ENCODE data around the gene EVC2. TPM values are rescaled to one million over a fixed set of nuclear protein-coding genes. Genes with fewer than 3 reads are reported as not detected.

The EVC2 gene
- total RNA-seq, 1 experiment from 2014 or later = 2.6 TPM

- no peak for DNase-seq (ENCODE audit: low read depth)
These were observed 31.6 kb downstream of the EVC2 start for GRCh38 chr4:5676763-5677162.

- DNase-seq (ENCODE audit: low read depth) = no peak
These were observed 41.6 kb downstream of the EVC2 start for GRCh38 chr4:5666741-5667140.

GRCh38 chr4:5664778-5665177, 43.6 kb downstream of the EVC2 start:
- DNase-seq (ENCODE audit: low read depth) = no peak

- DNase-seq (ENCODE audit: low read depth) = peak; percentile 7
These were observed 45.8 kb downstream of the EVC2 start for GRCh38 chr4:5662555-5662954.

DNA sequence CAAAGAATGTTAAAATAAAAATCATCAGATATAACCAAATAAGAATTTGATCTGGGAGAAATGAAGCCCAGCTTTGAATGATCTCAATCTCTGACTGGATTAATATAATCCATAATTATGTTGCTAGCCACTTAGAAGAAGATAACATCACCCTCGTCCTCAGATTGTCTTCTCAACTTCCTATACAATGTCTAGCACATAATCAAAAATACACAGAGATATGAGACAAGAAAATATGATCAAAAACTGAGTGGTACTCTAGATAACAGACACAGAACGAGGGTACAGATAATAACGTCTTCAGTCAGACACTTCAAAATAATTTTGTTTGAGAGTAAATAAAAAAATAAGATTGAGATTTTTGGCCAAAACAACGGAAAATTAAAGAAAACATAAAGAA, 47.1 kb downstream of the EVC2 start:
- DNase-seq (ENCODE audit: low read depth) = no peak

- peak; percentile 6 for DNase-seq (ENCODE audit: low read depth)
These were observed 48.2 kb downstream of the EVC2 start for GRCh38 chr4:5660185-5660584.

- no peak for DNase-seq (ENCODE audit: low read depth)
These were observed 49.4 kb downstream of the EVC2 start for GRCh38 chr4:5658974-5659373.

DNA sequence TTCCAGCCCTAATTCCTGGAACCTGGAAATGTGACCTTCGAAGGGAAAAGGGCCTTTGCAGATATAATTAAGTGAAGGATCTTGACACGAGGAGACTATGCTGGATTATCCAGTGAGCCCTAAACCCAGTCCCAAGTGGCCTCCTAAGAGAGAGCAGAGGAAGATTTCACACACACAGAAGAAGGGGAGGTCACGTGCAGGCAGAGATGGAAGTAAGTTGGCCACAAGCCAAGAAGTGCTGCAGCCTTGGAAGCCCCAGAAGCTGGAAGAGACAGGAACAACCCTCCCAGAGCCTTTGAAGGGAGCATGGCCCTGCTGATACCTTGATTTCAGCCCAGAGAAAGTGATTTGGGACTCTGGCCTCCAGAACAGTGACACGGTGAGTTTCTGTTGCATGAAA, 51.9 kb downstream of the EVC2 start:
- DNase-seq (ENCODE audit: low read depth) = no peak

DNA sequence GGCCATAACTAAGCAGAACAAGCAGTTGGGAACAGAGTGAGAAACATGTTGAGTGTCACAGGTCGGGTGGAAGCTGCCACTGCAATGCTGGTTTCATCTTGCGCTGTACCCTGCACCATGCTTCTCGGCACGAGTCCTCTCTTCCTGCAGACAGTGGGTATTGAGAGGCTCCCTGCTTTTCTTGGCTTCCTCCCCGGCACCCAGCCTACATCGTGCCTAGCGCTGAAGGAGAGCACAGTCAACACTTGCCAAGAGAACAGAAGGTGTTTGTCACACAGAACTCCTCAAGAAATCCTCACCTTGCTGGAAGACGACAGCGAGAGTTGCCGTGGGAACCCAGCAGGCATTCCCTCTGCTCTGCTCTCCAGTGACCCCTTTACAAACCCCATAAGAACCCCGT, 53.6 kb downstream of the EVC2 start:
- no peak for DNase-seq (ENCODE audit: low read depth)

GRCh38 chr4:5651089-5651488, 57.3 kb downstream of the EVC2 start:
- DNase-seq (ENCODE audit: low read depth) = no peak

GRCh38 chr4:5650040-5650439, 58.3 kb downstream of the EVC2 start:
- DNase-seq (ENCODE audit: low read depth) = no peak

DNA sequence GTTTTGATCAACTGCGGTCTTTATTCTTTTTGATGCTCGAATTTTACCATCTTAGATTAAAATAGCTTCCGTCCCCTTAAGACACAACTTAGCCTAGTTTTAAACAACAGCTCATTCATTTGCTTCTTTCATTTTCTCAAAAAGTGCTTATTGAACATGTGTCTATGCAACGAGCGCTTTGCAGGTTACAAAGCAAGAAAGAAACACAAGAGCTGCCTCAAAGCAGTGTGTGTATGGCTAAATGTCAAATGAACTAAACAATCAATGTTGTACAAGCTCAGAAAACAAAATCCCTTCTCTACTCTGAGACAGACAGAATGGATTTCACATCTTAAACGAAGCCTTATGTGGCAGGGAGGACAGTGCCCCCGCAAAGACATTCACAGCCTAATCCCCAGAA, 61.0 kb downstream of the EVC2 start:
- no peak for DNase-seq (ENCODE audit: low read depth)

DNA sequence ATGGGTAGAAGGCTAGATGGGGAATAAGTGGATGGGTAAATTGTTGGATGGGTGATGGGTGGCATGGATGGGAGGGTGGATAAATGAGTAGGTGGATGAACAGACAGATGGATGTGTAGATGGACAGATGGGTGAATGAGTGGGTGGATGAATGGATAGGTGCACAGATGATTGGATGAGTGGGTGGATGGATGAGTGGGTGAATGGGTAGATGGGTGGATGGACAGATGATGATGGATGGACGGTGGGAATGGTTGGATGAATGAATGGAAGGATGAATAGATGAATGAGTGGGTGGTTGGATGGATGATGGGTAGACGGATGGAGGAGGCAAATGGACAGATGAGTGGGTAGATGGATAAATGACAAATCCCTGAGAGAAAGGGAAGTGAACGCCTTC, 68.3 kb downstream of the EVC2 start:
- no peak for DNase-seq (ENCODE audit: low read depth)

- DNase-seq (ENCODE audit: low read depth) = no peak
These were observed 68.8 kb downstream of the EVC2 start for GRCh38 chr4:5639556-5639955.

- DNase-seq (ENCODE audit: low read depth) = peak; percentile 85
These were observed 69.4 kb downstream of the EVC2 start for GRCh38 chr4:5638976-5639375.

GRCh38 chr4:5638316-5638715, 70.0 kb downstream of the EVC2 start:
- peak; percentile 84 for DNase-seq (ENCODE audit: low read depth)

DNA sequence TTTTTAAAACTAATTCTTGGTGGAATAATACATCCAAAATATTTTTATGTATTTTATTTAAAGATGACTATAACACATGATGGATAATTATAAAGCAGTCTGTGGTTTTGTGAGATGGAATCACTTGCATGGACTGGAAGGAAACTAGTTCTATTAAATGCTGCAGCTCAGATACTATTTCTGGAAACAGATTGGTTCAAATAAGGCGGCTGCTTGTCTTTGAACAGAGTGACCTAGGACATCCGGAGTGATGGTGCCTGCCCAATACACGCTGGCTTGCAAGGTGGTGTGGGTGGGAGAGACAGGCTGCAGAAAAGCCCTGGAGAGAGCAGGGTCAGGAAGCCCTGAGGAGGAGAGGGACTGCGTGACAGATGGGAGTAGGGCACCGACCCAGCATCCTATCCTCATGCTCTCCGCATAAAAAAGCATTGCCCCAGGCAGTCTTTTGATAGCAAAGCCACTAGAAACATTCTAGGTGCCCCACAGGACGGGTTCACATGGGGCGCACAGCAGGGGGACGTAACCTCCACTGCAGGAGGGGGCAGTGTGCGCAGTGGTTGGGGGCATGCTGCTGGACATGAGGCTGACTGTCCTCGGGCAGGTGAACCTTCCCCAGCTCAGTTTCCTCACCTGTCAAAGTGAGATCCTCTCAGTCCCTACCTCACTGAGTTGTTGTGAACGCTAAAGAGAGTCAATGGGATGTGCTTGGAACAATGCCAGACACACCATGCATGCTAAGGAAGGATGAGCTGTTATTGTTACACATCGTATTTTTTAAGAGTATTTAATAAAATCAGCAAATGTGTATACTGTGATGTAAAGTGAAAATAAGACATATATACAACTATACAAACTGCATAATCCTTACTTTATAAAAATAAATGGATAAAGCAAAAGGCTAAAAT, 71.3 kb downstream of the EVC2 start:
- peak; percentile 94 for DNase-seq (ENCODE audit: low read depth)

DNA sequence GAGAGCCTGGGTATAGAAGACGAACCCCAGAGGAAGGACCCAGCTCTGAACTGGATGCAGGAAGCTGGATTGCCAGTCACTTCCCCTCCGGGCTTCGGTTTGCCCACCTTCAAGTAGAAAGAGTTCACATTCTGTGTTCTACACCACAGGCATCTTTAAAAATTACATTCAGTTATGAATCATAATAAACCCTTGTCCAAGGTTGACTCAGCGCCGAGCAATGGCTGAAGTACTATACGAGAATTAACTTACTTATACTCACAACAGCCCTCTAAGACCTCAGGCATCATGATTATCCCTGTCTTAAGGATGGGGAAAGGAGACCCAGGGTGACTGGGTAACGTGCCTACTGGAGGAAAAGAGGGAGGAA, 72.5 kb downstream of the EVC2 start:
- DNase-seq (ENCODE audit: low read depth) = peak; percentile 86

- no peak for DNase-seq (ENCODE audit: low read depth)
These were observed 75.8 kb downstream of the EVC2 start for GRCh38 chr4:5632571-5632970.

DNA sequence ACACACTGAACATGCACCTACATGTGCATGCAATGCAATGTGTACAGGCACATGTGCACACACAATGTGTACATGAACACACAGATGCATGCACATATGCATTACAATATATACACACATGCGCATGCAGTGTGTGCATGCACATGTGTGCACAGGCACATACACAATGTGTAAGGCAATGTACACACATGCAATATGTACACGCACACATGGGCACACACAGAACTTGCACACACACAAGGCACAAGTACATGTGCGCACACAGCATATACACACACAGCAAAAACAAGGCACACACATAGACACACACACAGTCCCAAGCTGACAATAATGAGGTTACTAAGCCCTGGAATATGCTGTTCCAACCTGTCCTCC, 76.3 kb downstream of the EVC2 start:
- no peak for DNase-seq (ENCODE audit: low read depth)

DNA sequence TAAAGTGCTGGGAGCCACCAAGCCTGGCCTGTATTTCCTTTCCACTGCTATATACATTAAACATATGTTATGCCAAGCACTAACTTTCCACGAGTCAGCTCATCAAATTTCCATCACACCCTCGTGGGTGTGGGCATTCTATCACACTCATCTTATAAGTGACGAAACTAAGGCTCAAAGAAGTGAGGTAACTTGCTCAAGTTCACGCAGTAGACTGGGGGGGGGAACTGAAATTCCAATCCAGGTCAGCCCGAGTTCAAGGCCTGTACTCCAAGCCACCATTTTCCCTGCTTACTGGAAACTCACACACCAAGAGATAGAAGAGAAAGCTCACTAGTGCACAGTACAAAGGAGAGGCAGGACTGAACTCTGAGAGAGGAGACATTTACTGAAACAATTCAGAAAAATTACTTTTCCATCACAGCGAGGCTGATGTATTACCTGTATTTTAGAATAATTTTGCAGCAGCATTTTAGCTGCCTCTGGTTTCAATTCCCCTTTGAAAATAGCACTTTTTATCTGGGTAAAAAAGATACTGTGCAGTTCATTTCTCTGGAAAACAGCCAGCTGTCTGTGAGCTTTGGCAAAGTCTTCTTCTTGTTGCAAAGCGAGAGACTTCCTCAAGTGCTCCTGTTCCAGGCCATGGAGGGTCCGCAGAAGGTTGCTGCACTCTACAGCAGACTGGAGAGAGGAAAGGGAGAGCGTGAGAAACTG, 76.8 kb downstream of the EVC2 start:
- no peak for DNase-seq (ENCODE audit: low read depth)

GRCh38 chr4:5630762-5631161, 77.6 kb downstream of the EVC2 start:
- DNase-seq (ENCODE audit: low read depth) = no peak

- no peak for DNase-seq (ENCODE audit: low read depth)
These were observed 78.8 kb downstream of the EVC2 start for GRCh38 chr4:5629542-5629941.

All from RPMI7951 (cell line).